ENCODE data around the gene ELFN1.

The ELFN1 gene

GRCh38 chr7:1706381-1706720 is 36.3 kb downstream of the ELFN1 start:
- no peak overlapping the region for H3K4me3 ChIP-seq (ENCODE audit: low read depth, low read length)
- TF ChIP-seq CTCF (IDR thresholded peaks at IDR 0.05; ENCODE audit: insufficient read depth, low read depth, low read length, missing control alignments): no peak
- no peak for DNase-seq (ENCODE audit: low read depth)

- no peak for DNase-seq (ENCODE audit: low read depth)
- TF ChIP-seq CTCF (IDR thresholded peaks at IDR 0.05; ENCODE audit: insufficient read depth, low read depth, low read length, missing control alignments): no peak
- no peak overlapping the region for H3K4me3 ChIP-seq (ENCODE audit: low read depth, low read length)
These were observed 36.9 kb downstream of the ELFN1 start for GRCh38 chr7:1706721-1707613.

GRCh38 chr7:1707756-1708595 is 37.9 kb downstream of the ELFN1 start:
- no peak overlapping the region for H3K4me3 ChIP-seq (ENCODE audit: low read depth, low read length)
- DNase-seq (ENCODE audit: low read depth): no peak
- no peak for TF ChIP-seq CTCF (IDR thresholded peaks at IDR 0.05; ENCODE audit: insufficient read depth, low read depth, low read length, missing control alignments)

- TF ChIP-seq CTCF (IDR thresholded peaks at IDR 0.05; ENCODE audit: insufficient read depth, low read depth, low read length, missing control alignments): no peak
- H3K4me3 ChIP-seq (ENCODE audit: low read depth, low read length): no peak overlapping the region
- DNase-seq (ENCODE audit: low read depth): no peak
These were observed 38.6 kb downstream of the ELFN1 start for GRCh38 chr7:1708596-1709251.

- no peak overlapping the region for H3K4me3 ChIP-seq (ENCODE audit: low read depth, low read length)
- no peak for DNase-seq (ENCODE audit: low read depth)
- no peak for TF ChIP-seq CTCF (IDR thresholded peaks at IDR 0.05; ENCODE audit: insufficient read depth, low read depth, low read length, missing control alignments)
These were observed 39.2 kb downstream of the ELFN1 start for GRCh38 chr7:1709281-1709680.

- DNase-seq (ENCODE audit: low read depth): no peak
- TF ChIP-seq CTCF (IDR thresholded peaks at IDR 0.05; ENCODE audit: insufficient read depth, low read depth, low read length, missing control alignments): no peak
- H3K4me3 ChIP-seq (ENCODE audit: low read depth, low read length): no peak overlapping the region
These were observed 39.8 kb downstream of the ELFN1 start for GRCh38 chr7:1709900-1710299.

Measured in GM12865 (cell line).